Measurements from ENCODE around the gene DAB1.

GRCh38 chr1:57232500-57232899, 191.4 kb downstream of the DAB1 start:
- TF ChIP-seq POLR2A (IDR thresholded peaks at IDR 0.05) (no peak), CTCF (IDR thresholded peaks at IDR 0.05) (no peak)
